ENCODE measurements around the gene ZSWIM1. TPM values are rescaled to one million over a fixed set of nuclear protein-coding genes. Genes with fewer than 3 reads are reported as not detected.
A peak's percentile ranks its signal among the peaks of the same experiment; 100 is the strongest.

ZSWIM1 gene
- total and polyA plus RNA-seq, 2 of the 8 experiments (the other 6 are each of a cell fraction or from before 2014, with no cell fraction given) = 14.1 to 15.6 TPM

- Histone ChIP-seq H3K79me2 (ENCODE audit: control insufficient read depth in 1 of 2, insufficient read depth in 2 of 2, low read length in 2 of 2) (peaks cover 0 to 8% of the 10 kb centered on the region in 2 experiments; a peak in 1 of 4 replicates), H3K4me2 (ENCODE audit: insufficient read depth in 1 of 2, low read depth in 2 of 2, low read length in 2 of 2) (no peak overlapping the region), H2BK5ac (ENCODE audit: low read depth, low read length) (no peak overlapping the region), H3K4me1 (replicated peaks in 1 of 4; ENCODE audit: control insufficient read depth in 3 of 4, insufficient read depth in 4 of 4, low read length in 3 of 4) (peaks cover 0 to 6% (median 1%) of the 10 kb centered on the region in 4 experiments; a peak in 4 of 7 replicates), H2BK120ac (replicated peaks; ENCODE audit: low read depth, low read length) (no peak overlapping the region), H4K20me1 (replicated peaks in 1 of 2; ENCODE audit: control insufficient read depth in 1 of 2, insufficient read depth in 2 of 2, low read length in 2 of 2) (no peaks in the 10 kb centered on the region), H2BK12ac (ENCODE audit: low read depth, low read length) (no peak overlapping the region), H3K9ac (replicated peaks in 1 of 4; ENCODE audit: extremely low read depth in 1 of 4, low read depth in 3 of 4, low read length in 3 of 4) (no peak overlapping the region), H3K27ac (ENCODE audit: low read depth, low read length) (no peak overlapping the region), H3K9me3 (ENCODE audit: insufficient read depth in 2 of 2, low read depth in 1 of 2, low read length in 1 of 2) (no peaks in the 10 kb centered on the region), H2AK5ac (ENCODE audit: low read depth, low read length) (0 out of 2 replicates have a peak overlapping the region, but pooled peaks have one; percentile 20), H3K23me2 (ENCODE audit: low read depth, low read length) (peaks cover 8% of the 10 kb centered on the region; the same call in 1 of the 2 replicates), H2BK15ac (ENCODE audit: low read length) (no peak overlapping the region), H3K4me3 (ENCODE audit: extremely low read depth in 1 of 4, insufficient read depth in 2 of 4, low read depth in 3 of 4, low read length in 4 of 4) (no peak overlapping the region), H3K79me1 (ENCODE audit: low read depth, low read length) (no peaks in the 10 kb centered on the region), H4K8ac (ENCODE audit: extremely low read depth, insufficient read depth, low read length) (no peak overlapping the region), H3K36me3 (ENCODE audit: control insufficient read depth in 2 of 4, insufficient read depth in 4 of 4, low read length in 3 of 4) (no peaks in the 10 kb centered on the region; a peak in 1 of 8 replicates), H3K27me3 (replicated peaks in 1 of 4; ENCODE audit: control insufficient read depth in 3 of 4, extremely low read depth in 1 of 4, insufficient read depth in 3 of 4, low read length in 3 of 4) (no peaks in the 10 kb centered on the region), H4K91ac (replicated peaks; ENCODE audit: insufficient read length, low read length) (no peak overlapping the region), H3K14ac (ENCODE audit: insufficient read length) (no peak overlapping the region), H2AFZ (ENCODE audit: low read length) (no peak overlapping the region), H4K5ac (ENCODE audit: insufficient read length, low read depth, low read length) (no peak overlapping the region), H3K23ac (ENCODE audit: insufficient read length) (no peak overlapping the region), H3K56ac (replicated peaks; ENCODE audit: insufficient read length, low read depth, low read length) (no peak overlapping the region), H3K18ac (ENCODE audit: extremely low read depth, low read length) (no peak overlapping the region), H2BK20ac (ENCODE audit: low read length) (no peak overlapping the region), H3K4ac (replicated peaks; ENCODE audit: insufficient read length, low read depth, low read length) (no peak overlapping the region)
- DNase-seq (ENCODE audit: low read depth in 1 of 2, low spot score in 2 of 2) (no peak), FAIRE-seq (no peak)
- 95% methylated on average over 7 of the region's 7 CpGs; no CpG with 5 or more reads in 1 of the 2 experiments for WGBS, 2 experiments (ENCODE audit: extremely low coverage in 1 of 2, insufficient coverage in 1 of 2, insufficient read length in 1 of 2, insufficient replicate concordance in 2 of 2, low coverage in 1 of 2, low lambda C conversion rate in 2 of 2, missing lambda C conversion rate in 1 of 2)
- CTCF ChIA-PET (ENCODE audit: partially characterized antibody) = interaction anchor here (0.6 to 1.2 kb wide), 3 partner anchors 38 to 109 kb away, joined by 3 to 4 read pairs (median 3); no protein-coding TSS in a partner anchor
- POLR2A ChIA-PET (ENCODE audit: partially characterized antibody) = interaction anchor here (0.7 to 1.4 kb wide), 4 partner anchors 20 to 72 kb away, joined by 3 to 9 read pairs (median 3); partner anchors contain the start of gene ZSWIM1
- TF ChIP-seq BCL11A (IDR thresholded peaks at IDR 0.05; ENCODE audit: low read depth in 2 of 2, low read length in 2 of 2) (no peak), CBX8 (IDR thresholded peaks at IDR 0.05; ENCODE audit: borderline replicate concordance, low read depth, low read length) (no peak), MAX (IDR thresholded peaks at IDR 0.05) (no peak), RXRA (IDR thresholded peaks at IDR 0.05; ENCODE audit: insufficient read depth, low read depth, low read length) (no peak), SAP30 (IDR thresholded peaks at IDR 0.05; ENCODE audit: insufficient read depth, insufficient replicate concordance, low read length) (no peak)
Observed at GRCh38 chr20:45861221-45862075, 19.6 kb upstream of the ZSWIM1 start.

Measured in H1 (cell line).